K562 (cell line): Measurements from ENCODE around the gene CYFIP2. TPM values are rescaled to one million over a fixed set of nuclear protein-coding genes. Genes with fewer than 3 reads are reported as not detected.

Experiments used
- ATAC-seq: fragments of 200-7000 bp; cut with Tn5 transposase; 3 replicates; pipeline ENCODE4 v1.9.1; 2020; ENCODE audit warnings: moderate library complexity
- BruUV-seq: library from RNA; stranded (reverse); fragments of 400-500 nt; replicated peaks from 2 replicates; lab custom pipeline; 2021; lab: Mats Ljungman, UMichigan
- CTCF ChIA-PET: fragments of 300-600 bp; formaldehyde crosslinking; extraction: SDS; loops from one replicate; lab custom pipeline; 2021; ENCODE audit warnings: low intra/inter-chr PET ratio; lab: Yijun Ruan, JAX
- POLR2A ChIA-PET: fragments of 300-600, 350-650 bp; sonication (Branson Sonifier 250); formaldehyde crosslinking; extraction: SDS; loops from one replicate; lab custom pipeline; 2021; ENCODE audit warnings: antibody characterized with exemption, inconsistent platforms; lab: Yijun Ruan, JAX
- DNase-seq, 4 experiments: peaks; one replicate each; pipeline versions ENCODE4 v3.0.0 to v3.0.0-alpha.2; 2011 to 2018; ENCODE audit warnings: low spot score in 3 of 4, mixed read lengths in 3 of 4; ENCODE audit errors: extremely low read depth in 1 of 4
- FAIRE-seq: peaks from 2 replicates; lab custom pipeline; 2011; peaks lifted over from hg19 to GRCh38; lab: Jason Lieb, UNC
- H2AFZ ChIP-seq: 2 replicates; pipeline ENCODE4 v1.6.0; 2011; ENCODE audit warnings: low read depth, low read length, control low read depth, inconsistent platforms
- H3K27ac ChIP-seq: fragments of 200-600 bp; 3 replicates; pipeline ENCODE4 v1.8.0; 2011; ENCODE audit warnings: low read depth, mild to moderate bottlenecking, control low read depth, inconsistent platforms, low read length, moderate library complexity, mixed read lengths; ENCODE audit errors: extremely low read depth
- H3K27me3 ChIP-seq, 2 experiments: fragments of 300-600 bp in 1 of 2; 2 replicates in 1 of 2; 3 replicates in 1 of 2; pipeline versions ENCODE4 v1.6.0 to v1.8.0; 2011; ENCODE audit warnings: inconsistent platforms in 2 of 2, low read length in 2 of 2, mild to moderate bottlenecking in 1 of 2, mixed read lengths in 1 of 2, moderate library complexity in 1 of 2; ENCODE audit not compliant: control insufficient read depth in 2 of 2, insufficient read depth in 2 of 2
- H3K36me3 ChIP-seq: fragments of 300-600 bp; 3 replicates; pipeline ENCODE4 v1.8.0; 2011; ENCODE audit warnings: mild to moderate bottlenecking, low read length, inconsistent platforms; ENCODE audit not compliant: control insufficient read depth, insufficient read depth
- H3K4me1 ChIP-seq, 2 experiments: fragments of 200-600 bp in 1 of 2; replicated peaks in 1 of 2; 2 replicates in 1 of 2; 3 replicates in 1 of 2; pipeline versions ENCODE4 v1.5.1 to v1.8.0; 2011; ENCODE audit warnings: inconsistent platforms in 2 of 2, low read length in 2 of 2, mild to moderate bottlenecking in 1 of 2, mixed read lengths in 1 of 2, moderate library complexity in 1 of 2; ENCODE audit not compliant: control insufficient read depth in 2 of 2, insufficient read depth in 2 of 2
- H3K4me2 ChIP-seq: 2 replicates; pipeline ENCODE4 v1.6.1; 2011; ENCODE audit warnings: low read length, control low read depth, inconsistent platforms, mixed read lengths; ENCODE audit not compliant: insufficient read depth
- H3K4me3 ChIP-seq: fragments of 200-600 bp; sonication (generic), shearing (Covaris generic); 2 replicates; pipeline ENCODE4 v1.5.1; 2016; ENCODE audit warnings: control low read depth, inconsistent platforms
- H3K79me2 ChIP-seq: fragments of 200-600 bp; 3 replicates; pipeline ENCODE4 v1.8.0; 2011; ENCODE audit warnings: low read length, inconsistent platforms; ENCODE audit not compliant: control insufficient read depth, insufficient read depth
- H3K9ac ChIP-seq, 2 experiments: 2 replicates each; pipeline versions ENCODE4 v1.6.0 to v1.6.1; 2011; ENCODE audit warnings: low read depth in 2 of 2, low read length in 2 of 2, control low read depth in 1 of 2, inconsistent platforms in 1 of 2, mild to moderate bottlenecking in 1 of 2, mixed read lengths in 1 of 2; ENCODE audit not compliant: insufficient read depth in 1 of 2
- H3K9me1 ChIP-seq: one replicate; pipeline ENCODE4 v1.6.0; 2011; ENCODE audit warnings: inconsistent platforms, mild to moderate bottlenecking, low read length, moderate library complexity; ENCODE audit not compliant: control insufficient read depth, insufficient read depth
- H3K9me3 ChIP-seq: replicated peaks from 2 replicates; pipeline ENCODE4 v1.5.1; 2011; ENCODE audit warnings: low read depth, low read length, inconsistent platforms; ENCODE audit not compliant: control insufficient read depth, insufficient read depth
- H4K20me1 ChIP-seq: replicated peaks from 2 replicates; pipeline ENCODE4 v1.6.1; 2011; ENCODE audit warnings: low read length, inconsistent platforms, mixed read lengths; ENCODE audit not compliant: control insufficient read depth, insufficient read depth
- CREBBP ChIP-seq: IDR thresholded peaks from one replicate; pipeline ENCODE4 v1.6.1; 2012; ENCODE audit warnings: low read depth, mild to moderate bottlenecking, control low read depth, inconsistent platforms, low read length
- CTCF ChIP-seq, 3 experiments: IDR thresholded peaks in 2 of 3; conservative IDR thresholded peaks in 1 of 3; 2 replicates each; pipeline ENCODE4 v1.5.1; 2011 to 2012; ENCODE audit warnings: low read length in 3 of 3, mild to moderate bottlenecking in 3 of 3, control low read depth in 2 of 3, improper control_type of control experiment in 1 of 3, inconsistent platforms in 1 of 3, low read depth in 1 of 3, mixed read lengths in 1 of 3, moderate library complexity in 1 of 3; ENCODE audit not compliant: insufficient read depth in 2 of 3
- CTCFL ChIP-seq: IDR thresholded peaks from 2 replicates; pipeline ENCODE4 v1.6.1; 2011; ENCODE audit warnings: borderline replicate concordance, low read depth, mild to moderate bottlenecking, moderate library complexity, low read length; ENCODE audit not compliant: insufficient read depth, poor library complexity, severe bottlenecking
- POLR2AphosphoS5 ChIP-seq: IDR thresholded peaks from 2 replicates; pipeline ENCODE4 v1.6.1; 2011; ENCODE audit warnings: mild to moderate bottlenecking, low read depth, low read length, moderate library complexity; ENCODE audit not compliant: control insufficient read depth, insufficient read depth
- REST ChIP-seq, 2 experiments: fragments of 450-650 bp; formaldehyde crosslinking in 1 of 2; IDR thresholded peaks; 2 replicates each; pipeline versions ENCODE4 v1.4.0 to v1.6.1; 2014 to 2020; ENCODE audit warnings: mild to moderate bottlenecking in 2 of 2, borderline replicate concordance in 1 of 2, low read depth in 1 of 2
- ZNF212 ChIP-seq: fragments of 450-650 bp; formaldehyde crosslinking; IDR thresholded peaks from 2 replicates; pipeline ENCODE4 v1.4.0; 2020; ENCODE audit warnings: mild to moderate bottlenecking
- ZNF717 ChIP-seq: fragments of 250-450 bp; sonication (Bioruptor Pico); IDR thresholded peaks from 2 replicates; pipeline ENCODE4 v1.5.0; 2021
- WGBS: fragments of 100-300 bp; shearing (Covaris generic); methylation state at CpG from one replicate; pipeline ENCODE4 v1.1.6; 2016; ENCODE audit warnings: low coverage, mixed read lengths; ENCODE audit not compliant: insufficient coverage; ENCODE audit errors: missing lambda C conversion rate; 5-methylcytosine and 5-hydroxymethylcytosine counted together
- in situ Hi-C: fragments of 300-500 bp; cut with MboI; formaldehyde crosslinking; loops from 4 replicates; pipeline ENCODE4 v1.15.0; 2018; ENCODE audit warnings: inconsistent platforms, mixed read lengths
- intact Hi-C: fragments of 100-400 bp; cut with micrococcal nuclease; formaldehyde crosslinking; loops from 2 replicates; pipeline ENCODE4 v1.14.2; 2022
- polyA plus RNA-seq, 8 experiments: library from polyadenylated mRNA; depleted of rRNA in 4 of 8; stranded (reverse) in 5 of 8; unstranded in 3 of 8; fragments of >200 nt; fragmentation: Nextera tagmentation in 2 of 8; fragmentation: Illumina TruSeq in 1 of 8; extraction: Ambion mirVana in 2 of 8; extraction: Trizol in 1 of 8; gene quantifications; 2 replicates each; pipeline versions ENCODE4 v1.2.1 to v1.2.3, GENCODE V29; 2011 to 2014; ENCODE audit warnings: inconsistent platforms in 1 of 8, missing spikeins in 1 of 8
- total RNA-seq, 7 experiments: library from RNA; depleted of rRNA in 6 of 7; stranded (reverse); fragments of >200 nt in 6 of 7; fragmentation: Illumina TruSeq in 2 of 7; extraction: Trizol in 2 of 7; gene quantifications; 2 replicates each; pipeline versions ENCODE4 v1.2.1 to v1.2.3, GENCODE V29; 2011 to 2021; ENCODE audit warnings: low replicate concordance in 1 of 7

CYFIP2 gene
- total and polyA plus RNA-seq, 9 of the 15 experiments (the other 6 are each of a cell fraction or from before 2014, with no cell fraction given), result 0.76 to 2.9 (median 1.4) TPM; not detected in 1

- peak; percentile 92 for ATAC-seq
- no peaks in the 10 kb centered on the region for H3K4me1 ChIP-seq
- in situ Hi-C loops, result loop anchor here (5.0 to 10.0 kb wide), 2 partner anchors 134 to 392 kb away; partner anchors contain the start of gene THG1L
- no peak for FAIRE-seq
- no peak overlapping the region for H3K4me2 ChIP-seq
- H3K36me3 ChIP-seq, result no peaks in the 10 kb centered on the region
- POLR2A ChIA-PET, result no interaction called here
- CTCF ChIA-PET, result interaction anchor here (0.7 to 1.3 kb wide), 2 partner anchors 134 to 400 kb away, joined by 5 to 8 read pairs; partner anchors contain the start of gene LSM11
- no TSS peak for BruUV-seq
- no peaks in the 10 kb centered on the region; the same call in 1 of the 2 replicates for H3K9me3 ChIP-seq
- no peak overlapping the region for H3K9ac ChIP-seq
- H2AFZ ChIP-seq, result 0 out of 2 replicates have a peak overlapping the region, but pooled peaks have one; percentile 11
- H3K27me3 ChIP-seq, result peaks cover 6 to 15% of the 10 kb centered on the region in 2 experiments; a peak in 4 of 5 replicates
- intact Hi-C loops, result loop anchor here (5.0 kb wide), 2 partner anchors 129 to 374 kb away; no protein-coding TSS in a partner anchor
- WGBS, result 5% methylated on average over 13 of the region's 16 CpGs
- peak; percentile 49 to 61 (median 52) for DNase-seq
- no peaks in the 10 kb centered on the region for H3K79me2 ChIP-seq
- H3K9me1 ChIP-seq, result no peaks in the 10 kb centered on the region
- no peak overlapping the region for H3K4me3 ChIP-seq
- H3K27ac ChIP-seq, result no peak overlapping the region
- 0 out of 2 replicates have a peak, but pooled peaks cover 4% of the 10 kb centered on the region for H4K20me1 ChIP-seq
- TF ChIP-seq REST (IDR thresholded peaks at IDR 0.05; ENCODE audit: borderline replicate concordance) (peak; percentile 19; the same call in 1 of the 2 replicates), REST (CRISPR knock-in tag; IDR thresholded peaks at IDR 0.05; ENCODE audit: low read depth) (no peak), CREBBP (no peak), ZNF717 (no peak), POLR2AphosphoS5 (no peak), CTCFL (peak; percentile 26), ZNF212 (CRISPR knock-in tag) (no peak), CTCF (IDR thresholded peaks at IDR 0.05 in 2 of 3, conservative IDR thresholded peaks at IDR 0.05 in 1 of 3; ENCODE audit: insufficient read depth in 2 of 3, low read depth in 1 of 3, low read length in 3 of 3) (peak; percentile 67 to 75 (median 67))
Measured at GRCh38 chr5:157342822-157343402, 77.0 kb downstream of the CYFIP2 start.
